NOMO-1 (cell line): ENCODE data around the gene RNPEPL1.
A peak's percentile ranks its signal among the peaks of the same experiment; 100 is the strongest.
"Not testable (repeated sequence)": the region's sequence is repeated elsewhere in the genome, so short reads cannot be mapped to it uniquely, and the experiment has no call there.

Experiments
- DNase-seq, 2 experiments: peaks; one replicate each; lab custom pipeline; 2025; ENCODE audit not compliant: unreplicated experiment in 2 of 2; lab: John Stamatoyannopoulos, UW

RNPEPL1 gene

GRCh38 chr2:240567872-240568677 lies at the start of gene RNPEPL1:
Gene RNPEPL1 (plus strand): TSS chr2:240568484. CDS start chr2:240568587, 103 bp downstream.
- DNase-seq: peak; percentile 34 to 51

GRCh38 chr2:240518981-240519380 lies 49.3 kb upstream of the RNPEPL1 start:
- no peak for DNase-seq

- DNase-seq: no peak
These were observed 48.7 kb upstream of the RNPEPL1 start for GRCh38 chr2:240519396-240520129.

- DNase-seq: no peak
These were observed 47.9 kb upstream of the RNPEPL1 start for GRCh38 chr2:240520130-240520973.

- DNase-seq: no peak
These were observed 47.3 kb upstream of the RNPEPL1 start for GRCh38 chr2:240520974-240521350.

- DNase-seq: not testable (repeated sequence)
These were observed 46.4 kb upstream of the RNPEPL1 start for GRCh38 chr2:240521885-240522284.

- DNase-seq: no peak
These were observed 45.9 kb upstream of the RNPEPL1 start for GRCh38 chr2:240522406-240522805.

GRCh38 chr2:240523451-240524281 lies 44.6 kb upstream of the RNPEPL1 start:
- DNase-seq: no peak

- DNase-seq: peak in 1 of 2 experiments; percentile 1
These were observed 43.1 kb upstream of the RNPEPL1 start for GRCh38 chr2:240524963-240525718.

GRCh38 chr2:240525802-240526201 lies 42.5 kb upstream of the RNPEPL1 start:
- DNase-seq: no peak

- DNase-seq: no peak
These were observed 41.8 kb upstream of the RNPEPL1 start for GRCh38 chr2:240526521-240526920.

- DNase-seq: no peak
These were observed 41.0 kb upstream of the RNPEPL1 start for GRCh38 chr2:240527153-240527750.

- no peak for DNase-seq
These were observed 39.8 kb upstream of the RNPEPL1 start for GRCh38 chr2:240528406-240529040.

- DNase-seq: no peak
These were observed 38.8 kb upstream of the RNPEPL1 start for GRCh38 chr2:240529344-240529999.

GRCh38 chr2:240530181-240530580 lies 38.1 kb upstream of the RNPEPL1 start:
- no peak for DNase-seq

- DNase-seq: no peak
These were observed 37.2 kb upstream of the RNPEPL1 start for GRCh38 chr2:240531038-240531437.

- DNase-seq: no peak
These were observed 36.1 kb upstream of the RNPEPL1 start for GRCh38 chr2:240532031-240532775.
